Measurements from ENCODE around the gene ETV3L. TPM values are rescaled to one million over a fixed set of nuclear protein-coding genes. Genes with fewer than 3 reads are reported as not detected.

The ETV3L gene
- total and polyA plus RNA-seq, 2 of the 8 experiments (the other 6 are each of a cell fraction or from before 2014, with no cell fraction given), result 0.17 to 0.26 TPM

DNA sequence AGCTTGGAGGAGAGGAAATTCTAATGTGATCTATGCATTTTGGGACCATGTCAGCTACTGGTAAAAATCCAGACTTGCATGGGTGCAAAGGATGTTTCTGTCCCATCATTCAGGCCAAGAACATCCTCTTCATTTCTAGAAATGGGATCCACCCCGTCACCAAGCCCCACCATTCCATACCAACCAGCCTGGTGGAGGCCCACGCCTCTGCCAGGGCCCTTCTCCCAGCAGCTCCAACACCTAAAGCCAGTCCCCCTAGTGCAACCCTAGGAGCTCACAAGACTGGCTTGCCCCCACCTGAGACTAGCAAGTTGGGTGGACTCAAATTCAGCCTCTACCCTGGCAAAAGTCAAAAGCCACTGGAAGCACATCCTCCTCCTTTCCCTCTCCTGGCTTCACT, 55.9 kb downstream of the ETV3L start:
- Histone ChIP-seq H3K4me2 (ENCODE audit: insufficient read depth in 1 of 2, low read depth in 2 of 2, low read length in 2 of 2) (peak overlapping the region; percentile 82 to 93), H3K23ac (ENCODE audit: insufficient read length) (no peak overlapping the region), H3K4me1 (replicated peaks in 1 of 4; ENCODE audit: control insufficient read depth in 3 of 4, insufficient read depth in 4 of 4, low read length in 3 of 4) (peaks cover 4 to 13% (median 7%) of the 10 kb centered on the region in 4 experiments; a peak in 4 of 7 replicates), H2BK12ac (ENCODE audit: low read depth, low read length) (no peak overlapping the region), H4K20me1 (replicated peaks in 1 of 2; ENCODE audit: control insufficient read depth in 1 of 2, insufficient read depth in 2 of 2, low read length in 2 of 2) (peaks cover 4 to 12% of the 10 kb centered on the region in 2 experiments), H2AFZ (ENCODE audit: low read length) (no peak overlapping the region), H3K79me2 (ENCODE audit: control insufficient read depth in 1 of 2, insufficient read depth in 2 of 2, low read length in 2 of 2) (peaks cover 0 to 67% of the 10 kb centered on the region in 2 experiments), H3K4ac (replicated peaks; ENCODE audit: insufficient read length, low read depth, low read length) (no peak overlapping the region), H3K27me3 (replicated peaks in 1 of 4; ENCODE audit: control insufficient read depth in 3 of 4, extremely low read depth in 1 of 4, insufficient read depth in 3 of 4, low read length in 3 of 4) (no peaks in the 10 kb centered on the region), H3K14ac (ENCODE audit: insufficient read length) (no peak overlapping the region), H3K9ac (replicated peaks in 1 of 4; ENCODE audit: extremely low read depth in 1 of 4, low read depth in 3 of 4, low read length in 3 of 4) (no peak overlapping the region; a peak in 1 of 7 replicates), H3K23me2 (ENCODE audit: low read depth, low read length) (no peaks in the 10 kb centered on the region; the same call in 1 of the 2 replicates), H2BK5ac (ENCODE audit: low read depth, low read length) (no peak overlapping the region), H3K79me1 (ENCODE audit: low read depth, low read length) (peaks cover 2% of the 10 kb centered on the region; the same call in 1 of the 2 replicates), H3K56ac (replicated peaks; ENCODE audit: insufficient read length, low read depth, low read length) (no peak overlapping the region), H2BK15ac (ENCODE audit: low read length) (no peak overlapping the region), H4K5ac (ENCODE audit: insufficient read length, low read depth, low read length) (no peak overlapping the region), H3K27ac (ENCODE audit: low read depth, low read length) (no peak overlapping the region), H4K8ac (ENCODE audit: extremely low read depth, insufficient read depth, low read length) (no peak overlapping the region), H3K36me3 (ENCODE audit: control insufficient read depth in 2 of 4, insufficient read depth in 4 of 4, low read length in 3 of 4) (no peaks in the 10 kb centered on the region), H3K4me3 (ENCODE audit: extremely low read depth in 1 of 4, insufficient read depth in 2 of 4, low read depth in 3 of 4, low read length in 4 of 4) (peak overlapping the region; percentile 57 to 99 (median 89); a peak in 7 of 8 replicates), H3K9me3 (ENCODE audit: insufficient read depth in 2 of 2, low read depth in 1 of 2, low read length in 1 of 2) (no peaks in the 10 kb centered on the region), H2BK120ac (replicated peaks; ENCODE audit: low read depth, low read length) (no peak overlapping the region), H2BK20ac (ENCODE audit: low read length) (no peak overlapping the region), H3K18ac (ENCODE audit: extremely low read depth, low read length) (no peak overlapping the region), H2AK5ac (ENCODE audit: low read depth, low read length) (no peak overlapping the region), H4K91ac (replicated peaks; ENCODE audit: insufficient read length, low read length) (no peak overlapping the region)
- DNase-seq (ENCODE audit: low read depth in 1 of 2, low spot score in 2 of 2) (no peak), FAIRE-seq (no peak)
- no peak for TF ChIP-seq BCL11A (IDR thresholded peaks at IDR 0.05; ENCODE audit: low read depth in 2 of 2, low read length in 2 of 2)
- TF ChIP-seq, protein P1, sequence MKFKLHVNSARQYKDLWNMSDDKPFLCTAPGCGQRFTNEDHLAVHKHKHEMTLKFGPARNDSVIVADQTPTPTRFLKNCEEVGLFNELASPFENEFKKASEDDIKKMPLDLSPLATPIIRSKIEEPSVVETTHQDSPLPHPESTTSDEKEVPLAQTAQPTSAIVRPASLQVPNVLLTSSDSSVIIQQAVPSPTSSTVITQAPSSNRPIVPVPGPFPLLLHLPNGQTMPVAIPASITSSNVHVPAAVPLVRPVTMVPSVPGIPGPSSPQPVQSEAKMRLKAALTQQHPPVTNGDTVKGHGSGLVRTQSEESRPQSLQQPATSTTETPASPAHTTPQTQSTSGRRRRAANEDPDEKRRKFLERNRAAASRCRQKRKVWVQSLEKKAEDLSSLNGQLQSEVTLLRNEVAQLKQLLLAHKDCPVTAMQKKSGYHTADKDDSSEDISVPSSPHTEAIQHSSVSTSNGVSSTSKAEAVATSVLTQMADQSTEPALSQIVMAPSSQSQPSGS (IDR thresholded peaks at IDR 0.05; ENCODE audit: low read length), result no peak
- no peak for TF ChIP-seq CEBPB (IDR thresholded peaks at IDR 0.05; ENCODE audit: low read depth, low read length)
- TF ChIP-seq TAF1 (IDR thresholded peaks at IDR 0.05; ENCODE audit: low read depth, low read length), result no peak
- no peak for TF ChIP-seq KDM1A (IDR thresholded peaks at IDR 0.05; ENCODE audit: borderline replicate concordance, low read length)
- no peak for TF ChIP-seq CHD2 (IDR thresholded peaks at IDR 0.05; ENCODE audit: low read length)
- POLR2A ChIA-PET (ENCODE audit: partially characterized antibody), result interaction anchor here (1.3 to 2.0 kb wide), 4 partner anchors 9 to 47 kb away, joined by 3 to 10 read pairs (median 4); no protein-coding TSS in a partner anchor
- CTCF ChIA-PET (ENCODE audit: partially characterized antibody), result interaction anchor here (0.7 to 1.9 kb wide), 7 partner anchors 10 to 113 kb away, joined by 3 to 8 read pairs (median 4); no protein-coding TSS in a partner anchor
- 77% methylated on average over 2 of the region's 2 CpGs; no CpG with 5 or more reads in 1 of the 2 experiments for WGBS, 2 experiments (ENCODE audit: extremely low coverage in 1 of 2, insufficient coverage in 1 of 2, insufficient read length in 1 of 2, insufficient replicate concordance in 2 of 2, low coverage in 1 of 2, low lambda C conversion rate in 2 of 2, missing lambda C conversion rate in 1 of 2)
